ENCODE measurements around the gene PPM1A. TPM values are rescaled to one million over a fixed set of nuclear protein-coding genes. Genes with fewer than 3 reads are reported as not detected.

Gene PPM1A
- total RNA-seq, 3 donors from 2014 or later (not counting 1 experiment from before 2014, with no cell fraction given), result 118 to 126 (median 119) TPM

DNA sequence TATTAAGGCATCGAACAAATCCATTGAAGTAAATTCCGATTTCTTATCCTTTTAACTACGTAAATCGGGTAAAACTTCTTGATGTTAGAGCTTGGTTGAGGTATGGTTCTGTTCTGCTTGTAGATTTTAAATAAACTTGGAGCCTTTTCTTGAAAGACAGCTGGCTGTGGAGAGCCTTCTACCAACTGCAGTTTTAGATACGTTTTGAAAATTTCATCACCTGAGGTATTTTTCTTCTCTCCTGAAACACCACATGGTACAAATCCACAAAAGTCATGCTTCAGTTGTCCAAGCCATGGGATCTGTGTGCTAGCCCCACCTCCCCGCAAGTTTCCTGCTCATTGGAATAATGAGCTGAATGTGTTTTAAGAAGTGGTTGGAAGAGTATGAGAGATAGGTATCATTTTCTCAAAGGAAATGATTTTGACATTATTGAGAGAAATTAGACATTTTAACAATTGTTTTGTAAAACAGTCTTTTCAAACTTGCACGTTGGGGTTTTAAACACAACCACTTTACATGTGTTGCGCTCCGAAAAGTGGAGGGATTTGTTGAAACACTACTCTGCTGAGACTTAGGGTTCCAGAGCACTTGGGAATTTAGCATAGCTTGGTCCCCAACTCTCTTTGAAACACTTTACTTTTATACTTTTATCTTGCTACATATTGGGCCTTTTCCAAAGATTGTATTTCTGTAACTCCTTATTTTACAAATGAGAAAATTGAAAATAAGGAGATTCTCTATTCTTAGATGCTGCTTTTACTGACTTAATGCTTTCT is 1.4 kb downstream of the PPM1A start:
- intact Hi-C loops (cut with micrococcal nuclease), result loop anchor here (5.0 kb wide), 1 partner anchor 82 kb away; no protein-coding TSS in a partner anchor
- no peaks in the 10 kb centered on the region for H3K9me3 Mint-ChIP-seq
- no peaks in the 10 kb centered on the region for H3K9me3 ChIP-seq (ENCODE audit: control insufficient read depth, insufficient read depth, low read length)
- H3K4me3 Mint-ChIP-seq, result peak overlapping the region; percentile 87
- H3K36me3 Mint-ChIP-seq, result no peaks in the 10 kb centered on the region
- peaks cover 19% of the 10 kb centered on the region for H3K4me1 ChIP-seq (ENCODE audit: control insufficient read depth, insufficient read depth, low read length)
- DNase-seq (no peak), ATAC-seq (no peak)
- H3K4me3 ChIP-seq (ENCODE audit: low read length), result peak overlapping the region; percentile 48
- peak overlapping the region; percentile 83 to 100 for H3K27ac Mint-ChIP-seq
- 34% methylated on average over 7 of the region's 9 CpGs for WGBS (ENCODE audit: insufficient coverage)
- peaks cover 65% of the 10 kb centered on the region in 2 donors for H3K4me1 Mint-ChIP-seq
- TF ChIP-seq CTCF (IDR thresholded peaks at IDR 0.05), result no peak
- no peaks in the 10 kb centered on the region for H3K27me3 Mint-ChIP-seq (ENCODE audit: low read depth in 2 of 2)
- H3K27me3 ChIP-seq (ENCODE audit: control insufficient read depth, insufficient read depth, low read length), result no peaks in the 10 kb centered on the region
- peak overlapping the region; percentile 45 for H3K27ac ChIP-seq (ENCODE audit: low read length)
- no peaks in the 10 kb centered on the region for H3K36me3 ChIP-seq (ENCODE audit: control insufficient read depth, insufficient read depth, low read length)

DNA sequence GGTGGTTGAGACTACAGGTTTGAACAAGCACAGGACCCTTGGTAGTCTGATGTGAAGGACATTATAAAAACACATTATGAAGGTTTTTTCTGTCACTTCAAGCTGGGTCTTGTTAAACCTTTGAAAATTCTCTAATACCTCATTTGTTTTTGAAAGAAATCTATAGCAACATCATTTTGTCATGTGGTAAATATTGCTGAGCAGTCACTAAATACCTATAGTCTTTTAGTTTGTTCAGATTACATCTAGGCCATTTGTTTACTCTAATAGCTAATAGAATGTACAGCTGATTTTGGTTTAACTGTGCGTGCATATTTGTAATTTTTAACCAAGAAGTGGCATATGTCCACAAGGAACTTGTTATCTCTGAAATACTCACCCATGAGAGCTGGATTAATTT is 2.9 kb downstream of the PPM1A start:
- no peak overlapping the region for H3K4me3 ChIP-seq (ENCODE audit: low read length)
- WGBS (ENCODE audit: insufficient coverage), result no CpG with 5 or more reads among the region's 1 CpG
- H3K4me1 Mint-ChIP-seq, result peaks cover 74 to 76% of the 10 kb centered on the region in 2 donors
- no peaks in the 10 kb centered on the region for H3K36me3 Mint-ChIP-seq
- no peak for ATAC-seq
- no peaks in the 10 kb centered on the region for H3K36me3 ChIP-seq (ENCODE audit: control insufficient read depth, insufficient read depth, low read length)
- no peaks in the 10 kb centered on the region for H3K27me3 Mint-ChIP-seq (ENCODE audit: low read depth in 2 of 2)
- DNase-seq, result no peak
- peak overlapping the region; percentile 83 to 100 for H3K27ac Mint-ChIP-seq
- no peak for TF ChIP-seq CTCF (IDR thresholded peaks at IDR 0.05)
- H3K27ac ChIP-seq (ENCODE audit: low read length), result no peak overlapping the region
- no peaks in the 10 kb centered on the region for H3K9me3 ChIP-seq (ENCODE audit: control insufficient read depth, insufficient read depth, low read length)
- intact Hi-C loops (cut with micrococcal nuclease), result loop anchor here (5.0 kb wide), 1 partner anchor 80 kb away; no protein-coding TSS in a partner anchor
- no peaks in the 10 kb centered on the region for H3K27me3 ChIP-seq (ENCODE audit: control insufficient read depth, insufficient read depth, low read length)
- H3K4me3 Mint-ChIP-seq, result peak overlapping the region; percentile 63
- H3K9me3 Mint-ChIP-seq, result no peaks in the 10 kb centered on the region
- H3K4me1 ChIP-seq (ENCODE audit: control insufficient read depth, insufficient read depth, low read length), result peaks cover 19% of the 10 kb centered on the region

DNA sequence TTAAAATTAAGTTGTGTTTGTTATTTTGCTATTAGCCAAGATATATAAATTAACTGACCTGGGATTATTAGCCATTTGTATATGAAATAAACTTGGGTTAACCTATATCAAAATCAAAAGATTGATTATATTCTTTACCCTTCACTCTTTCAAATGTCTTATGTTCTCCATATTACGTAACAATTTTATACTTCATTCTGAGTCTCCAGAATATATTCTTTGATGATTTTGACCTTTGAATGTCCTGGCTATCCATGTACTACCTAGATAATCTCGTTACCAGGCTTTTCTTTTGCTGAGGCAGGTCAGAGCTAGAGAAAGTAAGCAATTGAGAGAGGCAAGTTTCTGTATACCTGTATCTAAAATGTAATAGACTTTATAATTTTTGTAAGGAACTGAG is 3.6 kb downstream of the PPM1A start:
- Mint-ChIP-seq H3K4me3 (peak overlapping the region; percentile 63), H3K27ac (peak overlapping the region in 1 of 2 donors; percentile 83), H3K4me1 (peaks cover 66 to 73% of the 10 kb centered on the region in 2 donors), H3K36me3 (no peaks in the 10 kb centered on the region), H3K27me3 (ENCODE audit: low read depth in 2 of 2) (no peaks in the 10 kb centered on the region), H3K9me3 (no peaks in the 10 kb centered on the region)
- Histone ChIP-seq H3K36me3 (ENCODE audit: control insufficient read depth, insufficient read depth, low read length) (no peaks in the 10 kb centered on the region), H3K4me3 (ENCODE audit: low read length) (no peak overlapping the region), H3K9me3 (ENCODE audit: control insufficient read depth, insufficient read depth, low read length) (no peaks in the 10 kb centered on the region), H3K27me3 (ENCODE audit: control insufficient read depth, insufficient read depth, low read length) (no peaks in the 10 kb centered on the region), H3K27ac (ENCODE audit: low read length) (no peak overlapping the region), H3K4me1 (ENCODE audit: control insufficient read depth, insufficient read depth, low read length) (peaks cover 14% of the 10 kb centered on the region)
- DNase-seq (no peak), ATAC-seq (no peak)
- no peak for TF ChIP-seq CTCF (IDR thresholded peaks at IDR 0.05)
- intact Hi-C loops (cut with micrococcal nuclease), result loop anchor here (5.0 kb wide), 1 partner anchor 80 kb away; no protein-coding TSS in a partner anchor
- 90% methylated on average over 2 of the region's 2 CpGs for WGBS (ENCODE audit: insufficient coverage)

Measured in natural killer cell (primary cell).